Measurements from ENCODE around the gene CLSTN2.

CLSTN2 gene

GRCh38 chr3:140398387-140398786, 463.4 kb downstream of the CLSTN2 start:
- TF ChIP-seq CTCF (IDR thresholded peaks at IDR 0.05; ENCODE audit: insufficient read depth, low read depth, low read length, missing control alignments) = no peak
- no peak for DNase-seq (ENCODE audit: low read depth)

GRCh38 chr3:140399871-140400270, 464.9 kb downstream of the CLSTN2 start:
- H3K4me3 ChIP-seq (ENCODE audit: low read depth, low read length) = no peak overlapping the region
- no peak for TF ChIP-seq CTCF (IDR thresholded peaks at IDR 0.05; ENCODE audit: insufficient read depth, low read depth, low read length, missing control alignments)
- DNase-seq (ENCODE audit: low read depth) = no peak

More at GRCh38 chr3:140398387-140398786, 463.4 kb downstream of the CLSTN2 start:
- H3K4me3 ChIP-seq (ENCODE audit: low read depth, low read length) = no peak overlapping the region

GRCh38 chr3:140403079-140403478, 468.1 kb downstream of the CLSTN2 start:
- H3K4me3 ChIP-seq (ENCODE audit: low read depth, low read length) = no peak overlapping the region
- no peak for TF ChIP-seq CTCF (IDR thresholded peaks at IDR 0.05; ENCODE audit: insufficient read depth, low read depth, low read length, missing control alignments)
- DNase-seq (ENCODE audit: low read depth) = no peak

GRCh38 chr3:140403608-140404007, 468.6 kb downstream of the CLSTN2 start:
- DNase-seq (ENCODE audit: low read depth) = no peak
- no peak for TF ChIP-seq CTCF (IDR thresholded peaks at IDR 0.05; ENCODE audit: insufficient read depth, low read depth, low read length, missing control alignments)
- H3K4me3 ChIP-seq (ENCODE audit: low read depth, low read length) = no peak overlapping the region

- TF ChIP-seq CTCF (IDR thresholded peaks at IDR 0.05; ENCODE audit: insufficient read depth, low read depth, low read length, missing control alignments) = no peak
- DNase-seq (ENCODE audit: low read depth) = no peak
- no peak overlapping the region for H3K4me3 ChIP-seq (ENCODE audit: low read depth, low read length)
Measured at GRCh38 chr3:140406655-140407054, 471.7 kb downstream of the CLSTN2 start.

- no peak overlapping the region for H3K4me3 ChIP-seq (ENCODE audit: low read depth, low read length)
- no peak for DNase-seq (ENCODE audit: low read depth)
- no peak for TF ChIP-seq CTCF (IDR thresholded peaks at IDR 0.05; ENCODE audit: insufficient read depth, low read depth, low read length, missing control alignments)
Measured at GRCh38 chr3:140408252-140408651, 473.3 kb downstream of the CLSTN2 start.

- DNase-seq (ENCODE audit: low read depth) = no peak
- no peak overlapping the region for H3K4me3 ChIP-seq (ENCODE audit: low read depth, low read length)
- TF ChIP-seq CTCF (IDR thresholded peaks at IDR 0.05; ENCODE audit: insufficient read depth, low read depth, low read length, missing control alignments) = no peak
Measured at GRCh38 chr3:140416666-140417065, 481.7 kb downstream of the CLSTN2 start.
